HG03442 (cell line): ENCODE results near the gene STUM.
"Not testable (repeated sequence)": the region's sequence is repeated elsewhere in the genome, so short reads cannot be mapped to it uniquely, and the experiment has no call there.

ENCODE experiments used
- ATAC-seq: cut with Tn5 transposase; IDR thresholded peaks from one replicate; pipeline ENCODE4 v1.9.1; 2021; ENCODE audit warnings: mild to moderate bottlenecking, moderate library complexity; ENCODE audit not compliant: unreplicated experiment

STUM gene

GRCh38 chr1:226579781-226580323, 31.3 kb downstream of the STUM start:
- no peak for ATAC-seq

DNA sequence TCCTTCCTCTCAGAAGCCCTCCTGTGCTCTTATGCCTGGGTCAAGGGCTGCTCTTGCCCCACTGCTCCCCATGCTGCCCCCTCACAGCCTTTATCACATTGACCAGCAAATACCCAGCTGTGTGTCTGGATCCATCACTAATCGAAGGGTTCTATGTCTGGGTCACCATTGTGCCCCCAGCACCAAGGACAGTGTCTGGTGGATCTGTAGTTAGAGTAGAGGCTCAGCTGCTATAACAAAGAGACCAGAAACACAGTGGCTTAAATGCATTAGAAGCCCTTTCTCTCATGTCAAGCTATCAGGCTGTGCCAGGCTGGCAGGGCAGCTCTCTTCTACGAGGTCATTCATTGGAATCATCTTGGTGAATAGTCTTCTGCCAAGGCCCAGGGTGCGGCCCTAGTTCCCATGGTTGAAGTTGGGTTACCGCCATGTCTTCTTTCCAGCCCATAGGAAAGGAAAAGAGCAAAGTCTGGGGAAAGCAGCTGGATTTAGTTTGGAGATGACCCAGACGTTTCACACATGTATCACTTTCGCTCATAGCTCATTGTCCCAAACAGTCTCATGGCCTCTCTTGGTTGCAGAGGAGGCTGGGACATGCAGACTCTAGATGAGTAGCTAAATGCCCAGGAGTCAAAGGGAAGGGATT, 32.2 kb downstream of the STUM start:
- no peak for ATAC-seq

DNA sequence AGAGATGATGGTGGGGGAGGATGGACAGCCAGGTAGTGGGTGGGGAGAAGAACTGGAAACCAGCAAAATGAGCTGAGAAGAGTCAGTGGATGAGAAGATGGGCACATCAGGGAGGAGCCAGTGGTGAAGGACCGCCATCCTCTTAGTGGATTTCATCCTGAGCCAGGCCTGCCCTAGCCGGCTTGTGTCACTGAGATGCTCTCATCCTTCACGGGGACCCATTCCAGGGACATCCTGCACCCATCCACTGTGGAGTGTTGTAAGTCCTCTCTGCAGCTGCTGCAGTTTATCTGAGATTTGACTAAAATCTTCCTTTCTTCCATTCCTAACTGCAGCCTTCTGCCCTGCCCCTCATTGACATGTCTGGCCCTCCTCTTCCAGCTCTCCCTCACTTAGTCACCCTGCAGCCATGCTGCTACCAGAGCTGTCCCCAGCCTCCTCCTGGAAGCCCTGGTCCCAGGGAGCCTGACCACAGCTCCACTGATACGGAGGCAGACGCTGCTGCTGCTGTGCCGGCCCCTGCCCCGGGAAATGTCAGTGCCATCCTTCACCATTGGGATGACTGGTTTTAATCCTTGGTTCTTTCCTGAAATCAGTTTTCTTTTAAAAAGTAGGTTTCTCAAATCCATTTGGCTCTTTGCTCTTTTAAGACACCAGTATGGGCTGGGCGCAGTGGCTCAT, 33.2 kb downstream of the STUM start:
- no peak for ATAC-seq

GRCh38 chr1:226582966-226583365, 34.4 kb downstream of the STUM start:
- ATAC-seq, result no peak

- no peak for ATAC-seq
Observed at GRCh38 chr1:226584164-226584563, 35.6 kb downstream of the STUM start.

GRCh38 chr1:226586116-226586515, 37.6 kb downstream of the STUM start:
- no peak for ATAC-seq

- ATAC-seq, result no peak
Observed at GRCh38 chr1:226586650-226587422, 38.3 kb downstream of the STUM start.

GRCh38 chr1:226588484-226588883, 39.9 kb downstream of the STUM start:
- no peak for ATAC-seq

GRCh38 chr1:226589008-226589733, 40.6 kb downstream of the STUM start:
- ATAC-seq, result no peak

- no peak for ATAC-seq
Observed at GRCh38 chr1:226590614-226591013, 42.0 kb downstream of the STUM start.

- ATAC-seq, result no peak
Observed at GRCh38 chr1:226593541-226593940, 45.0 kb downstream of the STUM start.

DNA sequence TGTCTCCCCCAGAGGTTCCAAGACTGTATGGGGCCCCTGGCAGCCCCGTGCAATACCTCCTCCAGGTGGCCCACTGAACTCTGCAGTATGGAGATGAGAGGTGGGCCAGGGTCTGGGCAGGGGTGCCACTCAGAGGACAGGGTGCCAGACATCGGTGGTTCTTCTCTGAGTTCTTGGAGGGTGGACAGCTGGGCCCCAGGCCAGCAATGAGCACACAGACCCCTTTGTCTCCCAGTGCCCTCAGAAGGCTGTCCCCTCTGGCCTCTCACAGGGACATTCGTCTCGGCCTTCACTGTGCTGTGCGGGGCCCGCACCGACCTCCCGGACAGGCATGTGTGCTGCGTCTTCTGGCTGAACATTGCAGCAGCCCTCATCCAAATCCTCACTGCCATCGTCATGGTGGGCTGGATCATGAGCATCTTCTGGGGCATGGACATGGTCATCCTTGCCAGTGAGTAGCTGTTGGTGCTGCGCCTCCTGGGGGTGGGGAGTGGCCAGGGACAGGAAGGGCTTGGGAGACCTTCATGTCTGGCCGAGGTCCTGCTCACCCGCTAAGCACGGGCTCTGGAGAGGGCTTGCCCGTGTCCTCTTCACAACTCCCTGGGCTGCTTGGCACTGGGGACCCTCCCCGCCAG, 48.1 kb downstream of the STUM start:
- no peak for ATAC-seq

- ATAC-seq, result no peak
Observed at GRCh38 chr1:226597616-226598454, 49.3 kb downstream of the STUM start.

DNA sequence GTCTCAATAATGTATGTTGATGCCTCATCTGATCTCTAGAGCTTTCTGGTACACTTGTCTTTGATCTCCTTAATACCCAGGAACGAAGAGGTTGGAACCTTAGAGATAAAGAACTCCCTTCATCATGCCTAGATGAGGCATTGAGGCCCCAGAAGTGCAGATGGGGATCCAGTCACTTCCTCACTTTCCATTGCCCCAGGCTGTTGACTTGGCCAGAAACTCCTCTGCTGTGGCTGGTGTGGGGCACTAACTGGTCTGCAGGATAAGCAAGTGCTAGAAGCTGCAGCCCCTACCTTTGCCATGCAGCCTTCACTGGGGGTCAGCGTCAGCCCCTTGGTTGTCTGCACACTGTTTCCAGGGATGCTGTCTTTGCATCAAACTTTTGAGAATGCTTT, 49.9 kb downstream of the STUM start:
- ATAC-seq, result no peak

DNA sequence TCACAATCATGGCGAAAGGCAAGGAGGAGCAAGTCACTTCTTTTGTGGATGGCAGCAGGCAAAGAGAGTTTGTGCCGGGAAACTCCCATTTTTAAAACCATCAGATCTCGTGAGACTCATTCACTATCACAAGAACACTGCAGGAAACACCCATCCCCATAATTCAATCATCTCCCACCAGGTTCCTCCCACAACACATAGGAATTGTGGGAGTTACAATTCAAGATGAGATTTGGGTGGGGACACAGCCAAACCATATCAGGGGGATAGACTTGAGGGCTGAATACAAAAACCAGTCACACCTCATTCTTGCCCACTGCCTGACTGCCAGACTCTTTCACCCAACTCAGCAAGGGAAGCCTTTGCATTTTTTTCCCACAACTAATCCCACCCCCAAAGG, 50.4 kb downstream of the STUM start:
- ATAC-seq, result not testable (repeated sequence)

DNA sequence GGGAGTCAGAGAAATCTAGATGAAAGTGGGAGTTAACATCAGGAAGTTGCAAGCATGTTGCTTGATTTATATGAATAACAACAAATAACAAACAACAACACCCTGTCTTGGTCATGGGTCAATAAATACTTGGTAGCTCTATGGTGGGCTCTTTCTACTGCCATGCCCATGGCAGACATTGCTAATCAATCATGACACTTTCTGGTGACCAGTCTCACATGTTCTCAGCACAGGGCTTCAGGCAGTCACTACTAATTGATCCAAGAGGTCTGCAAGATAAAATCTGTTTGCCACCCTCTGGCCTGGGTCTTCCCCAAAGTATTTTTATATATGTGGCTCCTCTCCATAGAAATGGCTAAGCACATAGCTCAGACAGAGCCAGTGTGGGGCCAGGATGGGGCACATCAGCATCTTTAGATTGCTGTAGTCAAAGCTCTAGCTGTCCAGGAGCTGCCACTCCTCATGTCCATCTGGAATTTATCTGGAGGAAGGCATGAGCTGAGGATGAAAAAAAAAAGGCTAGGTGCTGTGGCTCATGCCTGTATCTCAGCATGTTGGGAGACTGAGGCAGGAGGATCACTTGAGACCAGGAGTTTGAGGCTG, 51.2 kb downstream of the STUM start:
- ATAC-seq, result no peak

DNA sequence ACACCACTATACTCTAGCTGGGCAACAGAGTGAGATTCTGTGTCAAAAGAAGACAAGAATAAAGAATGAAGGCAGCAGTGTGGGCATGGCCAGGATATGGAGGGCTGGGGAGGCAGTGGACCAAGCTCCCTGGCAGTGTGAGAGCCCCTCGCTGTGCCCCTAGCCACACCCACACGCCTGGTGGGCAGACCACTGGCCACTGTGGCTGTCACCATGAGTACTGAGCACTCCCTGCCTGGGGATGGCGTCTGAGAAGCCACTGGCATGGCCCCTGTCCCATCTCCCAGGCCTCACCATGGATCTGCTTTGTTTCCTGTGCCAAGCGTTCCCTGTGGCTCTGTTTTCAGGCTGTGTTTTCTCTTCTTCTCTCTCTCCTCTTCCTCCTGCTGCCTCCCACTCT, 51.7 kb downstream of the STUM start:
- no peak for ATAC-seq

DNA sequence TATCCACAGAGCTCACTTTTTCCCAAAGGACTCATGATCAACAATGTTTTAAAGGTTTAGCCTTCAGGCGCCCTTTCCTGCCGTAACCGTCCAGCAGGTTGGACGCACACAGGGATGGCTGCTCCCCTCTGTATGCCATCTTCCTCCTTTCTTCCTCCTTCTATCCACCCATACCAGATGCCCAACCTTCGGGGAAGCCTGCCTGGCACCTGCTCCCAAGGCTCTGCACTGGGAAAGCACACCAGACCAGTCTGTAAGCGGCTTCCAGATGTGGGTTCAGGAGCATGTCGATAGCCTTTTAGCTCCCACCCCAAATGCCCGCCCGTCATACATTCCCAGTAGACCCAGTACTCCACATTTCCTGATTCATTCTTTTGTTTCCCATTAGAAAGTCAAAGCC, 52.9 kb downstream of the STUM start:
- ATAC-seq, result no peak
